Liver (tissue), 3 donors: ENCODE data around the gene ITPRIPL2.

Experiments used
- ATF3 ChIP-seq: IDR thresholded peaks from 2 replicates; pipeline ENCODE4 v1.6.1; 2016; ENCODE audit warnings: antibody characterized with exemption
- CTCF ChIP-seq: fragments of 150-350 bp; IDR thresholded peaks from 2 replicates; pipeline ENCODE4 v1.5.1; 2017; ENCODE audit warnings: improper control_type of control experiment, low read depth, low read length; ENCODE audit not compliant: missing input control
- FOXA1 ChIP-seq: IDR thresholded peaks from 2 replicates; pipeline ENCODE4 v1.6.1; 2016; ENCODE audit warnings: antibody characterized with exemption
- HNF4A ChIP-seq, 2 donors: conservative IDR thresholded peaks; 2 replicates each; pipeline ENCODE4 v1.6.1; 2016; ENCODE audit warnings: antibody characterized with exemption in 2 of 2, mild to moderate bottlenecking in 2 of 2
- MAX ChIP-seq: IDR thresholded peaks from 2 replicates; pipeline ENCODE4 v1.6.1; 2016; ENCODE audit warnings: antibody characterized with exemption
- RXRA ChIP-seq, 2 donors: IDR thresholded peaks; 2 replicates each; pipeline ENCODE4 v1.6.1; 2017 to 2018; ENCODE audit warnings: antibody characterized with exemption in 2 of 2, mild to moderate bottlenecking in 1 of 2
- SP1 ChIP-seq: IDR thresholded peaks from 2 replicates; pipeline ENCODE4 v1.6.1; 2018; ENCODE audit warnings: antibody characterized with exemption, mild to moderate bottlenecking
- donor health status: healthy.
- donor health status: healthy.

GRCh38 chr16:19112099-19112407, 1.7 kb upstream of the ITPRIPL2 start:
- no peak for TF ChIP-seq ATF3
- no peak for TF ChIP-seq SP1
- no peak for TF ChIP-seq CTCF
- no peak for TF ChIP-seq RXRA (IDR thresholded peaks at IDR 0.05)
- TF ChIP-seq MAX: no peak
- TF ChIP-seq FOXA1: no peak
- no peak for TF ChIP-seq HNF4A (conservative IDR thresholded peaks at IDR 0.05)
